Measurements from ENCODE around the gene ATP1B1.

- no peak for TF ChIP-seq CTCF (conservative IDR thresholded peaks at IDR 0.05; ENCODE audit: low read depth, low read length)
- TF ChIP-seq EZH2 (IDR thresholded peaks at IDR 0.05; ENCODE audit: borderline replicate concordance, low read depth, low read length, poor library complexity, severe bottlenecking), result no peak
These were observed 15.0 kb upstream of the ATP1B1 start for GRCh38 chr1:169091480-169091941.

Measured in A673 (cell line).